HEK293 (cell line): ENCODE measurements around the gene GPR15.

Experiments
- KLF9 ChIP-seq: fragments of 450-650 bp; formaldehyde crosslinking; IDR thresholded peaks from 2 replicates; pipeline ENCODE4 v1.5.1; 2016; ENCODE audit warnings: missing biosample characterization, missing genetic modification characterization, low read depth
- ZNF274 ChIP-seq, 2 experiments: fragments of 200-500 bp in 1 of 2; fragments of 450-650 bp in 1 of 2; sonication (Bioruptor generic) in 1 of 2; formaldehyde crosslinking in 1 of 2; IDR thresholded peaks; 2 replicates each; pipeline versions ENCODE4 v1.5.1 to v1.6.1; 2014 to 2016; ENCODE audit warnings: borderline replicate concordance in 1 of 2, inconsistent platforms in 1 of 2, low read length in 1 of 2, missing biosample characterization in 1 of 2, missing genetic modification characterization in 1 of 2
- TF ChIP-seq, protein P1 (sequence below): fragments of 450-650 bp; formaldehyde crosslinking; IDR thresholded peaks from 2 replicates; pipeline ENCODE4 v1.5.1; 2016; ENCODE audit warnings: missing biosample characterization, missing genetic modification characterization
- TF ChIP-seq, protein P2 (sequence below): IDR thresholded peaks from 2 replicates; pipeline ENCODE4 v1.6.1; 2011; ENCODE audit warnings: mild to moderate bottlenecking, low read depth, low read length, borderline replicate concordance

DNA sequence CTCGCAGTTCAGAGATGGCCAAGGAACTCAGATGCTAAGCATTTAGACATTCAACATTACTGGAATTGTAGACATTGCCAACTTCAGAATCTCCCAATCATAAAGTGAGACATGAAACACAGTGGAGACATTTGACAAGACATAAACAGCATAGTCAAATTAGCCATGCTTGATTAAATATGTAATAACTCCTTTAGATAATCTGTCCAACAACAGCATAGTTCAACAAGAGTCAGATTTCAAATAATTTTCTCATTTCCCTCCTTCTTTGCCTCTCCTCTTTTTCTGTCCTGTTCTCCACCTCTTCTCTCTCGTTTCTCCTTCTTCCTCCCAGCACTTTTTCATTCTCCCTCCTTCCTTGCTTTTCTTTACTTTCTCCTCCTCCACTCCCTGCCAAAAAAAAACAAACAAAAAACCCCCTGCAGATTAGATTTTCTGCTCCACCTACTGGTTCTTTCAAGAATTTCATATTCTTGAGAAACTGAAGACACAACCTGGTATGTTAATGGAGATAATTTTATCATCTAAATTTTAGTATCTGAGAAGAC is 41.5 kb downstream of the GPR15 start:
- TF ChIP-seq, protein P1, sequence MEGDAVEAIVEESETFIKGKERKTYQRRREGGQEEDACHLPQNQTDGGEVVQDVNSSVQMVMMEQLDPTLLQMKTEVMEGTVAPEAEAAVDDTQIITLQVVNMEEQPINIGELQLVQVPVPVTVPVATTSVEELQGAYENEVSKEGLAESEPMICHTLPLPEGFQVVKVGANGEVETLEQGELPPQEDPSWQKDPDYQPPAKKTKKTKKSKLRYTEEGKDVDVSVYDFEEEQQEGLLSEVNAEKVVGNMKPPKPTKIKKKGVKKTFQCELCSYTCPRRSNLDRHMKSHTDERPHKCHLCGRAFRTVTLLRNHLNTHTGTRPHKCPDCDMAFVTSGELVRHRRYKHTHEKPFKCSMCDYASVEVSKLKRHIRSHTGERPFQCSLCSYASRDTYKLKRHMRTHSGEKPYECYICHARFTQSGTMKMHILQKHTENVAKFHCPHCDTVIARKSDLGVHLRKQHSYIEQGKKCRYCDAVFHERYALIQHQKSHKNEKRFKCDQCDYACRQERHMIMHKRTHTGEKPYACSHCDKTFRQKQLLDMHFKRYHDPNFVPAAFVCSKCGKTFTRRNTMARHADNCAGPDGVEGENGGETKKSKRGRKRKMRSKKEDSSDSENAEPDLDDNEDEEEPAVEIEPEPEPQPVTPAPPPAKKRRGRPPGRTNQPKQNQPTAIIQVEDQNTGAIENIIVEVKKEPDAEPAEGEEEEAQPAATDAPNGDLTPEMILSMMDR (tag by site-specific recombination): peak; percentile 43
- TF ChIP-seq, protein P2, sequence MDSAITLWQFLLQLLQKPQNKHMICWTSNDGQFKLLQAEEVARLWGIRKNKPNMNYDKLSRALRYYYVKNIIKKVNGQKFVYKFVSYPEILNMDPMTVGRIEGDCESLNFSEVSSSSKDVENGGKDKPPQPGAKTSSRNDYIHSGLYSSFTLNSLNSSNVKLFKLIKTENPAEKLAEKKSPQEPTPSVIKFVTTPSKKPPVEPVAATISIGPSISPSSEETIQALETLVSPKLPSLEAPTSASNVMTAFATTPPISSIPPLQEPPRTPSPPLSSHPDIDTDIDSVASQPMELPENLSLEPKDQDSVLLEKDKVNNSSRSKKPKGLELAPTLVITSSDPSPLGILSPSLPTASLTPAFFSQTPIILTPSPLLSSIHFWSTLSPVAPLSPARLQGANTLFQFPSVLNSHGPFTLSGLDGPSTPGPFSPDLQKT: no peak
- TF ChIP-seq KLF9 (no peak), ZNF274 (IDR thresholded peaks at IDR 0.05; ENCODE audit: low read length) (no peak), ZNF274 (tag by site-specific recombination; IDR thresholded peaks at IDR 0.05; ENCODE audit: borderline replicate concordance) (no peak)
